ENCODE data around the gene RALGAPA2. TPM values are rescaled to one million over a fixed set of nuclear protein-coding genes. Genes with fewer than 3 reads are reported as not detected.

RALGAPA2 gene
- total RNA-seq, 1 donor from 2014 or later = 15.2 TPM

GRCh38 chr20:20432618-20433286 lies 279.7 kb downstream of the RALGAPA2 start:
- DNase-seq (ENCODE audit: extremely low spot score, unreplicated experiment) = no peak
- Mint-ChIP-seq H3K9me3 (ENCODE audit: unreplicated experiment) (no peaks in the 10 kb centered on the region), H3K4me1 (ENCODE audit: unreplicated experiment) (no peaks in the 10 kb centered on the region), H3K27ac (ENCODE audit: unreplicated experiment) (no peak overlapping the region), H3K4me3 (ENCODE audit: unreplicated experiment) (no peak overlapping the region), H3K36me3 (ENCODE audit: unreplicated experiment) (peaks cover 4% of the 10 kb centered on the region), H3K27me3 (ENCODE audit: unreplicated experiment) (no peaks in the 10 kb centered on the region)
- no peak for TF ChIP-seq CTCF (IDR thresholded peaks at IDR 0.05)

GRCh38 chr20:20430066-20430465 lies 282.4 kb downstream of the RALGAPA2 start:
- Mint-ChIP-seq H3K27ac (ENCODE audit: unreplicated experiment) (no peak overlapping the region), H3K4me3 (ENCODE audit: unreplicated experiment) (no peak overlapping the region), H3K9me3 (ENCODE audit: unreplicated experiment) (no peaks in the 10 kb centered on the region), H3K4me1 (ENCODE audit: unreplicated experiment) (no peaks in the 10 kb centered on the region), H3K36me3 (ENCODE audit: unreplicated experiment) (no peaks in the 10 kb centered on the region), H3K27me3 (ENCODE audit: unreplicated experiment) (no peaks in the 10 kb centered on the region)
- DNase-seq (ENCODE audit: extremely low spot score, unreplicated experiment) = no peak
- no peak for TF ChIP-seq CTCF (IDR thresholded peaks at IDR 0.05)

GRCh38 chr20:20428067-20428466 lies 284.4 kb downstream of the RALGAPA2 start:
- Mint-ChIP-seq H3K27me3 (ENCODE audit: unreplicated experiment) (no peaks in the 10 kb centered on the region), H3K4me1 (ENCODE audit: unreplicated experiment) (no peaks in the 10 kb centered on the region), H3K9me3 (ENCODE audit: unreplicated experiment) (no peaks in the 10 kb centered on the region), H3K4me3 (ENCODE audit: unreplicated experiment) (no peak overlapping the region), H3K27ac (ENCODE audit: unreplicated experiment) (no peak overlapping the region), H3K36me3 (ENCODE audit: unreplicated experiment) (no peaks in the 10 kb centered on the region)
- no peak for DNase-seq (ENCODE audit: extremely low spot score, unreplicated experiment)
- no peak for TF ChIP-seq CTCF (IDR thresholded peaks at IDR 0.05)

GRCh38 chr20:20427227-20427864 lies 285.1 kb downstream of the RALGAPA2 start:
- TF ChIP-seq CTCF (IDR thresholded peaks at IDR 0.05) = no peak
- Mint-ChIP-seq H3K4me3 (ENCODE audit: unreplicated experiment) (no peak overlapping the region), H3K27ac (ENCODE audit: unreplicated experiment) (no peak overlapping the region), H3K27me3 (ENCODE audit: unreplicated experiment) (no peaks in the 10 kb centered on the region), H3K36me3 (ENCODE audit: unreplicated experiment) (no peaks in the 10 kb centered on the region), H3K4me1 (ENCODE audit: unreplicated experiment) (no peaks in the 10 kb centered on the region), H3K9me3 (ENCODE audit: unreplicated experiment) (no peaks in the 10 kb centered on the region)
- no peak for DNase-seq (ENCODE audit: extremely low spot score, unreplicated experiment)

GRCh38 chr20:20426655-20426907 lies 285.9 kb downstream of the RALGAPA2 start:
- no peak overlapping the region for H3K27ac Mint-ChIP-seq (ENCODE audit: unreplicated experiment)
- H3K9me3 Mint-ChIP-seq (ENCODE audit: unreplicated experiment) = no peaks in the 10 kb centered on the region
- H3K4me1 Mint-ChIP-seq (ENCODE audit: unreplicated experiment) = no peaks in the 10 kb centered on the region
- no peak for DNase-seq (ENCODE audit: extremely low spot score, unreplicated experiment)
- TF ChIP-seq CTCF (IDR thresholded peaks at IDR 0.05) = no peak
- H3K4me3 Mint-ChIP-seq (ENCODE audit: unreplicated experiment) = no peak overlapping the region
- no peaks in the 10 kb centered on the region for H3K27me3 Mint-ChIP-seq (ENCODE audit: unreplicated experiment)
- H3K36me3 Mint-ChIP-seq (ENCODE audit: unreplicated experiment) = no peaks in the 10 kb centered on the region

Data from osteocyte (in vitro differentiated cells).